GM23338 (cell line): Measurements from ENCODE around the gene TNNT1.

Source experiments
- CREB1 ChIP-seq: fragments of 250-450 bp; sonication (Bioruptor Pico); IDR thresholded peaks from 2 replicates; pipeline ENCODE4 v1.5.0; 2020; ENCODE audit warnings: low read depth, mild to moderate bottlenecking, moderate library complexity
- CTCF ChIP-seq, 2 experiments: fragments of 200-600 bp in 1 of 2; sonication (generic) in 1 of 2; conservative IDR thresholded peaks; 2 replicates each; pipeline versions ENCODE4 v1.5.1 to v1.6.1; 2016 to 2017; ENCODE audit warnings: antibody characterized with exemption in 2 of 2, low read depth in 2 of 2, mild to moderate bottlenecking in 2 of 2, moderate library complexity in 1 of 2
- ETS1 ChIP-seq: IDR thresholded peaks from 2 replicates; pipeline ENCODE4 v1.6.1; 2016; ENCODE audit warnings: antibody characterized with exemption
- EZH2 ChIP-seq: fragments of 200-600 bp; sonication (generic); IDR thresholded peaks from one replicate; pipeline ENCODE4 v1.8.0; 2017; ENCODE audit warnings: antibody characterized with exemption, mild to moderate bottlenecking, low read depth; ENCODE audit not compliant: unreplicated experiment
- EZH2phosphoT487 ChIP-seq: fragments of 200-600 bp; sonication (generic); IDR thresholded peaks from one replicate; pipeline ENCODE4 v1.8.1; 2018; ENCODE audit warnings: antibody characterized with exemption; ENCODE audit not compliant: unreplicated experiment
- JUNB ChIP-seq: IDR thresholded peaks from one replicate; pipeline ENCODE4 v1.6.1; 2016; ENCODE audit warnings: antibody characterized with exemption; ENCODE audit not compliant: unreplicated experiment
- NANOG ChIP-seq: IDR thresholded peaks from 2 replicates; pipeline ENCODE4 v1.6.1; 2016; ENCODE audit warnings: antibody characterized with exemption, borderline replicate concordance
- POLR2AphosphoS5 ChIP-seq: IDR thresholded peaks from 2 replicates; pipeline ENCODE4 v1.6.1; 2016; ENCODE audit warnings: antibody characterized with exemption, low read depth
- REST ChIP-seq: IDR thresholded peaks from one replicate; pipeline ENCODE4 v1.6.1; 2018; ENCODE audit warnings: antibody characterized with exemption; ENCODE audit not compliant: unreplicated experiment
- ZNF331 ChIP-seq: fragments of 250-450 bp; sonication (Bioruptor Pico); IDR thresholded peaks from 2 replicates; pipeline ENCODE4 v1.5.0; 2020; ENCODE audit warnings: low read depth, mild to moderate bottlenecking, moderate library complexity

GRCh38 chr19:55118401-55118991 lies 30.5 kb downstream of the TNNT1 start:
- TF ChIP-seq CTCF (conservative IDR thresholded peaks at IDR 0.05; ENCODE audit: low read depth in 2 of 2) (no peak), NANOG (no peak), EZH2 (no peak), POLR2AphosphoS5 (peak; percentile 54; the same call in 1 of the 2 replicates), ETS1 (peak; percentile 97), ZNF331 (no peak), CREB1 (CRISPR knock-in tag) (peak; percentile 38; the same call in 1 of the 2 replicates), EZH2phosphoT487 (no peak), REST (no peak), JUNB (no peak)
